Measurements from ENCODE around the gene GLYATL2. TPM values are rescaled to one million over a fixed set of nuclear protein-coding genes. Genes with fewer than 3 reads are reported as not detected.

The GLYATL2 gene
- total and polyA plus RNA-seq, 4 donors: not detected

DNA sequence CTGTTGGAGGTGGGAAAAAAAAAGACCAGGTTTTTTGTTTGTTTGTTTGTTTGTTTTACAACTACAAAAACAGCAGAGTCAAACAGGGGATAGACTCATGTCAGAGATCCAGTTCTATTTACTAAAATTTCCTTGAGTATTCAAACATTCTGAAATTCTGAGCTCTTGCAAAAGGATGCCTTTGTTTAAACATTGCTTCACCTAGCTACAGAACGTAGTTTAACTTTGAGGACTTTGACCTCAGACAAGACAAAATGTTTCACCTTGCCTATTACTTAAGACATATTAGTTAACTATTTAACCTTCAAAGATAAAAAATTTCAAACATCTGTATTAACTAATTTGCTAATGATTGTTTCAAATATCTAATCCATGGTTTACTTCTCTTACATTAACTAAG is 36.1 kb upstream of the GLYATL2 start (continued):
- TF ChIP-seq, protein P1, sequence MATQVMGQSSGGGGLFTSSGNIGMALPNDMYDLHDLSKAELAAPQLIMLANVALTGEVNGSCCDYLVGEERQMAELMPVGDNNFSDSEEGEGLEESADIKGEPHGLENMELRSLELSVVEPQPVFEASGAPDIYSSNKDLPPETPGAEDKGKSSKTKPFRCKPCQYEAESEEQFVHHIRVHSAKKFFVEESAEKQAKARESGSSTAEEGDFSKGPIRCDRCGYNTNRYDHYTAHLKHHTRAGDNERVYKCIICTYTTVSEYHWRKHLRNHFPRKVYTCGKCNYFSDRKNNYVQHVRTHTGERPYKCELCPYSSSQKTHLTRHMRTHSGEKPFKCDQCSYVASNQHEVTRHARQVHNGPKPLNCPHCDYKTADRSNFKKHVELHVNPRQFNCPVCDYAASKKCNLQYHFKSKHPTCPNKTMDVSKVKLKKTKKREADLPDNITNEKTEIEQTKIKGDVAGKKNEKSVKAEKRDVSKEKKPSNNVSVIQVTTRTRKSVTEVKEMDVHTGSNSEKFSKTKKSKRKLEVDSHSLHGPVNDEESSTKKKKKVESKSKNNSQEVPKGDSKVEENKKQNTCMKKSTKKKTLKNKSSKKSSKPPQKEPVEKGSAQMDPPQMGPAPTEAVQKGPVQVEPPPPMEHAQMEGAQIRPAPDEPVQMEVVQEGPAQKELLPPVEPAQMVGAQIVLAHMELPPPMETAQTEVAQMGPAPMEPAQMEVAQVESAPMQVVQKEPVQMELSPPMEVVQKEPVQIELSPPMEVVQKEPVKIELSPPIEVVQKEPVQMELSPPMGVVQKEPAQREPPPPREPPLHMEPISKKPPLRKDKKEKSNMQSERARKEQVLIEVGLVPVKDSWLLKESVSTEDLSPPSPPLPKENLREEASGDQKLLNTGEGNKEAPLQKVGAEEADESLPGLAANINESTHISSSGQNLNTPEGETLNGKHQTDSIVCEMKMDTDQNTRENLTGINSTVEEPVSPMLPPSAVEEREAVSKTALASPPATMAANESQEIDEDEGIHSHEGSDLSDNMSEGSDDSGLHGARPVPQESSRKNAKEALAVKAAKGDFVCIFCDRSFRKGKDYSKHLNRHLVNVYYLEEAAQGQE (IDR thresholded peaks at IDR 0.05): no peak
- TF ChIP-seq YY1 (IDR thresholded peaks at IDR 0.05) (peak; percentile 38), FOXA1 (IDR thresholded peaks at IDR 0.05) (no peak)

DNA sequence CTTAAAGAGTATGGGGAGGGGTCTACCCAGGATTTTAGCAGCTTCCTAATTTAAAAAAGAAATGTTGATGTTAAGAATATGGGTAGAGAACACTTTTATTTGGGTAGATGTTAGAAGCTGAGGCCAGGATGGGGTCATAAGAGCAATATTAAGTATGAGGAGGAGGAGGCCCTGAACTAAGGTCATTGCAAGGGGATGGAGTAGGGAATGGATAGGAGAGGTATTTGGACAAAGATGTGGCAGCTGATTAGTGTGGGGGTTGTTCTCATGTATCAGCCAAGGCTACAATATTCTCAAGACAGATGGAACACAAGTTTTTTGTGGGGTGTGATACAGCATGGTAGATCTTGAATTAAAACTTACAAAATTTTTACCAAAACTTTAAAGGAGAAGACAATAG is 35.7 kb upstream of the GLYATL2 start:
- Histone ChIP-seq H3K9ac (ENCODE audit: low read depth in 1 of 2, low read length in 2 of 2) (no peak overlapping the region), H3K27ac (ENCODE audit: low read depth in 1 of 2, low read length in 2 of 2) (no peak overlapping the region), H3K4me1 (ENCODE audit: control insufficient read depth in 4 of 4, insufficient read depth in 4 of 4, low read length in 3 of 4) (peaks cover 2 to 11% (median 9%) of the 10 kb centered on the region in 4 donors), H3K4me3 (ENCODE audit: low read depth in 1 of 3, low read length in 3 of 3) (no peak overlapping the region), H3K9me3 (ENCODE audit: control insufficient read depth in 4 of 4, low read length in 3 of 4) (no peaks in the 10 kb centered on the region), H3K36me3 (ENCODE audit: control insufficient read depth in 4 of 4, insufficient read depth in 3 of 4, low read depth in 1 of 4, low read length in 3 of 4) (no peaks in the 10 kb centered on the region), H3K27me3 (ENCODE audit: control insufficient read depth in 4 of 4, insufficient read depth in 4 of 4, low read length in 3 of 4) (no peaks in the 10 kb centered on the region)
- DNase-seq (ENCODE audit: low spot score): no peak
- TF ChIP-seq EGR1 (IDR thresholded peaks at IDR 0.05; ENCODE audit: low read depth in 2 of 2) (no peak), FOXA1 (IDR thresholded peaks at IDR 0.05) (no peak), SP1 (IDR thresholded peaks at IDR 0.05) (no peak), HNF4G (IDR thresholded peaks at IDR 0.05) (no peak), RXRA (IDR thresholded peaks at IDR 0.05) (no peak), JUND (IDR thresholded peaks at IDR 0.05) (no peak)
- TF ChIP-seq, protein P1 (IDR thresholded peaks at IDR 0.05): no peak
- TF ChIP-seq, protein P2, sequence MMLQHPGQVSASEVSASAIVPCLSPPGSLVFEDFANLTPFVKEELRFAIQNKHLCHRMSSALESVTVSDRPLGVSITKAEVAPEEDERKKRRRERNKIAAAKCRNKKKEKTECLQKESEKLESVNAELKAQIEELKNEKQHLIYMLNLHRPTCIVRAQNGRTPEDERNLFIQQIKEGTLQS (IDR thresholded peaks at IDR 0.05): no peak
- TF ChIP-seq, protein P3, sequence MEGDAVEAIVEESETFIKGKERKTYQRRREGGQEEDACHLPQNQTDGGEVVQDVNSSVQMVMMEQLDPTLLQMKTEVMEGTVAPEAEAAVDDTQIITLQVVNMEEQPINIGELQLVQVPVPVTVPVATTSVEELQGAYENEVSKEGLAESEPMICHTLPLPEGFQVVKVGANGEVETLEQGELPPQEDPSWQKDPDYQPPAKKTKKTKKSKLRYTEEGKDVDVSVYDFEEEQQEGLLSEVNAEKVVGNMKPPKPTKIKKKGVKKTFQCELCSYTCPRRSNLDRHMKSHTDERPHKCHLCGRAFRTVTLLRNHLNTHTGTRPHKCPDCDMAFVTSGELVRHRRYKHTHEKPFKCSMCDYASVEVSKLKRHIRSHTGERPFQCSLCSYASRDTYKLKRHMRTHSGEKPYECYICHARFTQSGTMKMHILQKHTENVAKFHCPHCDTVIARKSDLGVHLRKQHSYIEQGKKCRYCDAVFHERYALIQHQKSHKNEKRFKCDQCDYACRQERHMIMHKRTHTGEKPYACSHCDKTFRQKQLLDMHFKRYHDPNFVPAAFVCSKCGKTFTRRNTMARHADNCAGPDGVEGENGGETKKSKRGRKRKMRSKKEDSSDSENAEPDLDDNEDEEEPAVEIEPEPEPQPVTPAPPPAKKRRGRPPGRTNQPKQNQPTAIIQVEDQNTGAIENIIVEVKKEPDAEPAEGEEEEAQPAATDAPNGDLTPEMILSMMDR (IDR thresholded peaks at IDR 0.05; ENCODE audit: low read depth, low read length, missing input control): no peak
- TF ChIP-seq, protein P4, sequence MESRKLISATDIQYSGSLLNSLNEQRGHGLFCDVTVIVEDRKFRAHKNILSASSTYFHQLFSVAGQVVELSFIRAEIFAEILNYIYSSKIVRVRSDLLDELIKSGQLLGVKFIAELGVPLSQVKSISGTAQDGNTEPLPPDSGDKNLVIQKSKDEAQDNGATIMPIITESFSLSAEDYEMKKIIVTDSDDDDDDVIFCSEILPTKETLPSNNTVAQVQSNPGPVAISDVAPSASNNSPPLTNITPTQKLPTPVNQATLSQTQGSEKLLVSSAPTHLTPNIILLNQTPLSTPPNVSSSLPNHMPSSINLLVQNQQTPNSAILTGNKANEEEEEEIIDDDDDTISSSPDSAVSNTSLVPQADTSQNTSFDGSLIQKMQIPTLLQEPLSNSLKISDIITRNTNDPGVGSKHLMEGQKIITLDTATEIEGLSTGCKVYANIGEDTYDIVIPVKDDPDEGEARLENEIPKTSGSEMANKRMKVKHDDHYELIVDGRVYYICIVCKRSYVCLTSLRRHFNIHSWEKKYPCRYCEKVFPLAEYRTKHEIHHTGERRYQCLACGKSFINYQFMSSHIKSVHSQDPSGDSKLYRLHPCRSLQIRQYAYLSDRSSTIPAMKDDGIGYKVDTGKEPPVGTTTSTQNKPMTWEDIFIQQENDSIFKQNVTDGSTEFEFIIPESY (IDR thresholded peaks at IDR 0.05): no peak

Data from liver (tissue), 9 donors.